Measurements from ENCODE around the gene KY.
"Not testable (repeated sequence)": the region's sequence is repeated elsewhere in the genome, so short reads cannot be mapped to it uniquely, and the experiment has no call there.

Gene KY

GRCh38 chr3:134590766-134591165 lies 60.1 kb downstream of the KY start:
- Histone ChIP-seq H3K4me2 (ENCODE audit: low read length) (no peak overlapping the region), H3K9ac (ENCODE audit: low read length) (no peak overlapping the region), H3K4me1 (ENCODE audit: low read length) (no peaks in the 10 kb centered on the region), H3K27me3 (ENCODE audit: low read depth, low read length) (no peaks in the 10 kb centered on the region), H4K20me1 (ENCODE audit: insufficient read depth, low read length) (no peaks in the 10 kb centered on the region), H3K27ac (ENCODE audit: low read length) (no peak overlapping the region), H3K9me3 (ENCODE audit: insufficient read depth, low read length) (no peaks in the 10 kb centered on the region), H2AFZ (ENCODE audit: low read depth, low read length) (no peak overlapping the region), H3K4me3 (ENCODE audit: low read length) (no peak overlapping the region), H3K36me3 (replicated peaks; ENCODE audit: low read depth, low read length) (no peaks in the 10 kb centered on the region), H3K79me2 (ENCODE audit: low read length) (no peaks in the 10 kb centered on the region)
- TF ChIP-seq CTCF (IDR thresholded peaks at IDR 0.05; ENCODE audit: low read depth, low read length) (no peak), EZH2phosphoT487 (IDR thresholded peaks at IDR 0.05; ENCODE audit: low read depth) (no peak)

DNA sequence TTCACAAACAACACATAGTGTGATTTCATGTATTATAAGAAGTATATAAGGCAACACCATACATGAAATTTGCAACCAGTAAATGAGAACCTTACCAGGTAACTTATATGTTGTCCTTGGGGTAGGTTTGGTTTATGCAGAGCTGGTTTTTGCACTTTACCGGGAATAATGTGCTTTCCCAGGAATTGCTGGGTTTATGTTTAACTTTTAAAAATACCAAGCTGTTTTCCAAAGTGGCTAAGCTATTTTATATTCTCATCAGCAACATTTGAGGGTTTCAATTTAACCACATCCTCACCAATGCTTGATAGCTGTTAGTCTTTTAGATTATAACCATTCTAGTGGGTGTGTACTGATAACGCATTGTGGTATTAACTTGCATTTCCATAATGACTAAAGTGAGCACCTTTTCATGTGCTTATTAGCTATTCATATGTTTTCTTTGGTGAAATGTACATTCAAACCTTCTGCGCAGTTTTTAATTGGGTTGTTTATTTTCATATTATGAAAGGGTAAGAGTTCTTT lies 71.6 kb downstream of the KY start:
- H3K4me1 ChIP-seq (ENCODE audit: low read length), result no peaks in the 10 kb centered on the region

DNA sequence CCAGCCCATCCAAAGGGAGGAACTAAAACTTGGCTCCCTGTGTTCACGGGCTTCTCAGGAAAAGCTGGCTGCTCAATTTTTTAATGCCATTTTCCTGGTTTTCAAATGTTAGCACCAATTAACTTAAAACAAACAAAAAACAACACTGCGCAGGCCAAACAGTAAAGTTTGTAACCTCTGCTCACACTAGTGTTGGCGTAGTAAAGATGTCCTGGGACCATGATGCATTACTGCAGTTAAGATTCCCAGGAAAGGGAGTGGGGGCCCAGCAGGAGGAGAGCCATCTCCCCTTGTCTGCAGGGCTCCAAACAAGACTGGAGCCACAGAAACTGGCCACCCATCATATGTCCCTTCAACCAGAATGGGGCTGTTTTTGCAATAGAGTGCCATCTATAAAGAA lies 74.0 kb downstream of the KY start:
- Histone ChIP-seq H3K79me2 (ENCODE audit: low read length) (no peaks in the 10 kb centered on the region), H2AFZ (ENCODE audit: low read depth, low read length) (no peak overlapping the region), H3K4me2 (ENCODE audit: low read length) (no peak overlapping the region), H3K27ac (ENCODE audit: low read length) (no peak overlapping the region), H3K4me1 (ENCODE audit: low read length) (no peaks in the 10 kb centered on the region), H4K20me1 (ENCODE audit: insufficient read depth, low read length) (no peaks in the 10 kb centered on the region), H3K36me3 (replicated peaks; ENCODE audit: low read depth, low read length) (no peaks in the 10 kb centered on the region), H3K27me3 (ENCODE audit: low read depth, low read length) (no peaks in the 10 kb centered on the region), H3K9ac (ENCODE audit: low read length) (no peak overlapping the region), H3K9me3 (ENCODE audit: insufficient read depth, low read length) (no peaks in the 10 kb centered on the region), H3K4me3 (ENCODE audit: low read length) (no peak overlapping the region)
- TF ChIP-seq CTCF (IDR thresholded peaks at IDR 0.05; ENCODE audit: low read depth, low read length) (no peak), EZH2phosphoT487 (IDR thresholded peaks at IDR 0.05; ENCODE audit: low read depth) (no peak)

More for the DNA sequence above, 71.6 kb downstream of the KY start:
- Histone ChIP-seq H3K36me3 (replicated peaks; ENCODE audit: low read depth, low read length) (no peaks in the 10 kb centered on the region), H4K20me1 (ENCODE audit: insufficient read depth, low read length) (no peaks in the 10 kb centered on the region), H2AFZ (ENCODE audit: low read depth, low read length) (no peak overlapping the region), H3K9me3 (ENCODE audit: insufficient read depth, low read length) (no peaks in the 10 kb centered on the region), H3K4me2 (ENCODE audit: low read length) (no peak overlapping the region), H3K4me3 (ENCODE audit: low read length) (no peak overlapping the region), H3K79me2 (ENCODE audit: low read length) (no peaks in the 10 kb centered on the region), H3K27me3 (ENCODE audit: low read depth, low read length) (no peaks in the 10 kb centered on the region), H3K9ac (ENCODE audit: low read length) (no peak overlapping the region), H3K27ac (ENCODE audit: low read length) (no peak overlapping the region)
- TF ChIP-seq EZH2phosphoT487 (IDR thresholded peaks at IDR 0.05; ENCODE audit: low read depth), result no peak
- TF ChIP-seq CTCF (IDR thresholded peaks at IDR 0.05; ENCODE audit: low read depth, low read length), result no peak

- no peaks in the 10 kb centered on the region for H3K27me3 ChIP-seq (ENCODE audit: low read depth, low read length)
- H3K9me3 ChIP-seq (ENCODE audit: insufficient read depth, low read length), result no peaks in the 10 kb centered on the region
- H3K4me1 ChIP-seq (ENCODE audit: low read length), result no peaks in the 10 kb centered on the region
- no peak overlapping the region for H3K4me3 ChIP-seq (ENCODE audit: low read length)
- TF ChIP-seq CTCF (IDR thresholded peaks at IDR 0.05; ENCODE audit: low read depth, low read length), result no peak
- no peak for TF ChIP-seq EZH2phosphoT487 (IDR thresholded peaks at IDR 0.05; ENCODE audit: low read depth)
- no peak overlapping the region for H3K9ac ChIP-seq (ENCODE audit: low read length)
- no peak overlapping the region for H3K27ac ChIP-seq (ENCODE audit: low read length)
- no peaks in the 10 kb centered on the region for H4K20me1 ChIP-seq (ENCODE audit: insufficient read depth, low read length)
- H3K4me2 ChIP-seq (ENCODE audit: low read length), result no peak overlapping the region
- no peak overlapping the region for H2AFZ ChIP-seq (ENCODE audit: low read depth, low read length)
- H3K36me3 ChIP-seq (replicated peaks; ENCODE audit: low read depth, low read length), result no peaks in the 10 kb centered on the region
- no peaks in the 10 kb centered on the region for H3K79me2 ChIP-seq (ENCODE audit: low read length)
These were observed 74.4 kb downstream of the KY start for GRCh38 chr3:134576426-134576825.

GRCh38 chr3:134569899-134570298 lies 80.9 kb downstream of the KY start:
- not testable (repeated sequence) for H3K27me3 ChIP-seq (ENCODE audit: low read depth, low read length); H3K27ac ChIP-seq (ENCODE audit: low read length); H3K36me3 ChIP-seq (replicated peaks; ENCODE audit: low read depth, low read length); H4K20me1 ChIP-seq (ENCODE audit: insufficient read depth, low read length); H3K9me3 ChIP-seq (ENCODE audit: insufficient read depth, low read length); H3K79me2 ChIP-seq (ENCODE audit: low read length); H3K4me2 ChIP-seq (ENCODE audit: low read length); H3K9ac ChIP-seq (ENCODE audit: low read length); H3K4me1 ChIP-seq (ENCODE audit: low read length); H3K4me3 ChIP-seq (ENCODE audit: low read length); H2AFZ ChIP-seq (ENCODE audit: low read depth, low read length)

Measured in OCI-LY3 (cell line).